OCI-LY7 (cell line): ENCODE data around the gene RAB3D.

ENCODE experiments used
- EZH2phosphoT487 ChIP-seq: fragments of 200-600 bp; sonication (generic); IDR thresholded peaks from 2 replicates; pipeline ENCODE4 v1.6.1; 2018; ENCODE audit warnings: low read depth, borderline replicate concordance, mild to moderate bottlenecking, mixed run types, antibody characterized with exemption, low read length, moderate library complexity, mixed read lengths
- TF ChIP-seq, protein P1 (sequence below): fragments of 200-600 bp; sonication (generic); conservative IDR thresholded peaks from 2 replicates; pipeline ENCODE4 v1.5.1; 2014; ENCODE audit warnings: mild to moderate bottlenecking, antibody characterized with exemption, low read length, moderate library complexity, mixed read lengths

DNA sequence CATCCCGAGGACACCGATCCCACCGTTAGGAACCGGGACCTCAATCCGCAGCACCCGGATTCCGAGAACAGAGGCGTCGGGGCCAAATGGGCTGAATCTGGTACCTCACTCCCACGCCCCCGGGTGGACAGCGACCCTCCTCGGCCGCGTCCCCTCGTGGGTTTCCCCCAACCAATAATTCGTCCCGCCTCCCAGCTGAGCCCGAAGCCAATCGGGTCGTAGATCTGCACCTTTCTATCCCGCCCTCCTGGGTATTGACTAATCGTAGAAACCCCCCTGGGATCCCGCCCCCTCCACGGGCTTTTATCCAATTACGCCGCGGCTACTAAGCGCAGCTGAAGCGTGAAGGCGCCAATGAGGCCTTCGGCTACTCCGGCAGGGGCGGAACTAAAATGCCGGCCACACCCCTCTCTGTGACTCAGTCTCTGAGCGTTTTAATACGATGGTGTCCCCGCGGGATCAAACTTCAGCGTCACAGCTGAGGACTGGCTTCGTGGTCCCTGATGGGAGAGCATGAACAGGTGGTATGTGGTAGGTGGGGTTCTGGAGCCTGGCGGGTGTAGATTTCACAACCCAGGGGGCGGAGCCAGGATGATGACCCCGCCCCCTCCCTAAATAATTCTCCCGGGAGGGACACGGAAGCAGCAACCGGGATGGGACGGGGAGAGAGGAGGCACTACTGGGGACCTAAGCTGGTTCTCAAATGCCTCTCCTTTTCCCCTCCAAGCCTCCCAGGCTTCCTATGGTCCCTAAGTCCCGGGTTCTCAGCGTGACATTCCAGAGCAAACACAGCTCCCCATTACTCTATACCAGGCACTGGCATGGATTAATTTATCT lies 6.9 kb upstream of the RAB3D start, which contains the start of the genes CCDC159 and TMEM205:
- TF ChIP-seq, protein P1, sequence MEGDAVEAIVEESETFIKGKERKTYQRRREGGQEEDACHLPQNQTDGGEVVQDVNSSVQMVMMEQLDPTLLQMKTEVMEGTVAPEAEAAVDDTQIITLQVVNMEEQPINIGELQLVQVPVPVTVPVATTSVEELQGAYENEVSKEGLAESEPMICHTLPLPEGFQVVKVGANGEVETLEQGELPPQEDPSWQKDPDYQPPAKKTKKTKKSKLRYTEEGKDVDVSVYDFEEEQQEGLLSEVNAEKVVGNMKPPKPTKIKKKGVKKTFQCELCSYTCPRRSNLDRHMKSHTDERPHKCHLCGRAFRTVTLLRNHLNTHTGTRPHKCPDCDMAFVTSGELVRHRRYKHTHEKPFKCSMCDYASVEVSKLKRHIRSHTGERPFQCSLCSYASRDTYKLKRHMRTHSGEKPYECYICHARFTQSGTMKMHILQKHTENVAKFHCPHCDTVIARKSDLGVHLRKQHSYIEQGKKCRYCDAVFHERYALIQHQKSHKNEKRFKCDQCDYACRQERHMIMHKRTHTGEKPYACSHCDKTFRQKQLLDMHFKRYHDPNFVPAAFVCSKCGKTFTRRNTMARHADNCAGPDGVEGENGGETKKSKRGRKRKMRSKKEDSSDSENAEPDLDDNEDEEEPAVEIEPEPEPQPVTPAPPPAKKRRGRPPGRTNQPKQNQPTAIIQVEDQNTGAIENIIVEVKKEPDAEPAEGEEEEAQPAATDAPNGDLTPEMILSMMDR: peak; percentile 61
- no peak for TF ChIP-seq EZH2phosphoT487
